ENCODE data around the gene SLC7A8. TPM values are rescaled to one million over a fixed set of nuclear protein-coding genes. Genes with fewer than 3 reads are reported as not detected.
A peak's percentile ranks its signal among the peaks of the same experiment; 100 is the strongest.

Gene SLC7A8
- total RNA-seq, 1 experiment from 2014 or later, result 0.90 TPM

DNA sequence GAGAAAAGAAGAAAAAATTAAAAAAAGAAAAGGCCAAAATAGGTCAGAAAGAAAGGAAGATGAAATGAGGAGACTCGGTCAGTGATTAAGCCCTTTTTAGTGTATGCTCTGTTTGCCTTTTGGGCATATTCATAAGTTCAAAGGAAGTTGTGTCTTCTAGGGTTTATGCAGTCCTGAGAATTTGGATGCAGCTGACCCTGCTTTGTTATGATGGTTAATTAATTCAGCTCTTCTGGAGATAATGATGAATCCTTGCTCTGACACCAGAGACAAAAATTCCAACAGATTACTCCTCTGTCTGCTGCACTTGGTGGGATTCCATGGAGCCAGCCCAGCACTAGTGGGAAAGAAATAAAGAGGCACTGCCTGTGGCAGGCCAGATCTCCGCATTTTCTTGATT lies 4.5 kb upstream of the SLC7A8 start:
- CTCF ChIA-PET, result interaction anchor here (0.7 to 1.8 kb wide), 2 partner anchors 67 to 119 kb away, joined by 3 to 30 read pairs; no protein-coding TSS in a partner anchor
- H3K36me3 ChIP-seq (ENCODE audit: control insufficient read depth, insufficient read depth, low read length), result no peaks in the 10 kb centered on the region; the same call in 1 of the 2 replicates
- H3K4me1 ChIP-seq (ENCODE audit: control insufficient read depth, insufficient read depth, low read length), result no peaks in the 10 kb centered on the region
- in situ Hi-C loops (cut with HindIII; ENCODE audit: low pct_unique_long_range_greater_than_20kb, low sequenced_read_pairs) (no loop called here), intact Hi-C loops (cut with micrococcal nuclease; ENCODE audit: unreplicated experiment) (loop anchor here (1.0 kb wide), 1 partner anchor 68 kb away; no protein-coding TSS in a partner anchor)
- DNase-seq (ENCODE audit: low read depth, low spot score), result no peak
- no peak overlapping the region for H3K27ac ChIP-seq (ENCODE audit: low read length)
- H3K4me3 ChIP-seq (ENCODE audit: low read depth in 2 of 2, low read length in 2 of 2), result no peak overlapping the region
- no TSS peak for BruUV-seq (replicated peaks)
- TF ChIP-seq, protein P1, sequence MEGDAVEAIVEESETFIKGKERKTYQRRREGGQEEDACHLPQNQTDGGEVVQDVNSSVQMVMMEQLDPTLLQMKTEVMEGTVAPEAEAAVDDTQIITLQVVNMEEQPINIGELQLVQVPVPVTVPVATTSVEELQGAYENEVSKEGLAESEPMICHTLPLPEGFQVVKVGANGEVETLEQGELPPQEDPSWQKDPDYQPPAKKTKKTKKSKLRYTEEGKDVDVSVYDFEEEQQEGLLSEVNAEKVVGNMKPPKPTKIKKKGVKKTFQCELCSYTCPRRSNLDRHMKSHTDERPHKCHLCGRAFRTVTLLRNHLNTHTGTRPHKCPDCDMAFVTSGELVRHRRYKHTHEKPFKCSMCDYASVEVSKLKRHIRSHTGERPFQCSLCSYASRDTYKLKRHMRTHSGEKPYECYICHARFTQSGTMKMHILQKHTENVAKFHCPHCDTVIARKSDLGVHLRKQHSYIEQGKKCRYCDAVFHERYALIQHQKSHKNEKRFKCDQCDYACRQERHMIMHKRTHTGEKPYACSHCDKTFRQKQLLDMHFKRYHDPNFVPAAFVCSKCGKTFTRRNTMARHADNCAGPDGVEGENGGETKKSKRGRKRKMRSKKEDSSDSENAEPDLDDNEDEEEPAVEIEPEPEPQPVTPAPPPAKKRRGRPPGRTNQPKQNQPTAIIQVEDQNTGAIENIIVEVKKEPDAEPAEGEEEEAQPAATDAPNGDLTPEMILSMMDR (IDR thresholded peaks at IDR 0.05), result no peak
- TF ChIP-seq TCF7L2 (IDR thresholded peaks at IDR 0.05; ENCODE audit: low read depth, low read length), result no peak
- TF ChIP-seq POLR2AphosphoS5 (IDR thresholded peaks at IDR 0.05; ENCODE audit: low read depth, low read length), result no peak
- TF ChIP-seq SIN3A (IDR thresholded peaks at IDR 0.05; ENCODE audit: borderline replicate concordance, insufficient read depth, low read depth, low read length), result no peak
- TF ChIP-seq REST (IDR thresholded peaks at IDR 0.05; ENCODE audit: insufficient read depth in 1 of 2, low read depth in 2 of 2, low read length in 1 of 2), result no peak
- no peak for ATAC-seq
- H3K27me3 ChIP-seq (ENCODE audit: control insufficient read depth, insufficient read depth, low read length), result peaks cover 4% of the 10 kb centered on the region
- H3K9me3 ChIP-seq (ENCODE audit: control insufficient read depth, insufficient read depth, low read depth, low read length), result no peaks in the 10 kb centered on the region
- POLR2A ChIA-PET, result no interaction called here

- Histone ChIP-seq H3K27me3 (ENCODE audit: control insufficient read depth, insufficient read depth, low read length) (peaks cover 4% of the 10 kb centered on the region), H3K36me3 (ENCODE audit: control insufficient read depth, insufficient read depth, low read length) (peaks cover 3% of the 10 kb centered on the region; the same call in 1 of the 2 replicates), H3K27ac (ENCODE audit: low read length) (no peak overlapping the region), H3K9me3 (ENCODE audit: control insufficient read depth, insufficient read depth, low read depth, low read length) (no peaks in the 10 kb centered on the region), H3K4me3 (ENCODE audit: low read depth in 2 of 2, low read length in 2 of 2) (no peak overlapping the region), H3K4me1 (ENCODE audit: control insufficient read depth, insufficient read depth, low read length) (no peaks in the 10 kb centered on the region; the same call in 1 of the 2 replicates)
- DNase-seq (ENCODE audit: low read depth, low spot score) (peak; percentile 30), ATAC-seq (peak; percentile 79; the same call in 1 of the 2 replicates)
- in situ Hi-C loops (cut with HindIII; ENCODE audit: low pct_unique_long_range_greater_than_20kb, low sequenced_read_pairs) (no loop called here), intact Hi-C loops (cut with micrococcal nuclease; ENCODE audit: unreplicated experiment) (loop anchor here (1.0 kb wide), 1 partner anchor 67 kb away; no protein-coding TSS in a partner anchor)
- ChIA-PET POLR2A (interaction anchor here (0.6 kb wide), 1 partner anchor 21 kb away, joined by 6 read pairs; no protein-coding TSS in a partner anchor), CTCF (interaction anchor here (0.7 to 1.8 kb wide), 4 partner anchors 66 to 1803 kb away, joined by 3 to 30 read pairs (median 4); no protein-coding TSS in a partner anchor)
- no TSS peak for BruUV-seq (replicated peaks)
- TF ChIP-seq POLR2AphosphoS5 (IDR thresholded peaks at IDR 0.05; ENCODE audit: low read depth, low read length), result no peak
- TF ChIP-seq, protein P1 (IDR thresholded peaks at IDR 0.05), result peak; percentile 76
- no peak for TF ChIP-seq TCF7L2 (IDR thresholded peaks at IDR 0.05; ENCODE audit: low read depth, low read length)
- no peak for TF ChIP-seq REST (IDR thresholded peaks at IDR 0.05; ENCODE audit: insufficient read depth in 1 of 2, low read depth in 2 of 2, low read length in 1 of 2)
- no peak for TF ChIP-seq SIN3A (IDR thresholded peaks at IDR 0.05; ENCODE audit: borderline replicate concordance, insufficient read depth, low read depth, low read length)
Measured at GRCh38 chr14:23186913-23187654, 3.6 kb upstream of the SLC7A8 start.
